Sigmoid colon (tissue), 3 donors: ENCODE results near the gene RIMS1.

Experiments used
- CTCF ChIP-seq, 4 experiments: fragments of 450-650 bp in 3 of 4; fragments of 200-600 bp in 1 of 4; IDR thresholded peaks; one replicate each; pipeline ENCODE4 v1.5.1; 2016 to 2019; ENCODE audit warnings: antibody characterized with exemption in 4 of 4, mild to moderate bottlenecking in 3 of 4, moderate library complexity in 2 of 4
- POLR2A ChIP-seq, 2 donors: fragments of 450-650 bp; IDR thresholded peaks; one replicate each; pipeline ENCODE4 v1.6.1; 2016; ENCODE audit warnings: antibody characterized with exemption in 2 of 2, mild to moderate bottlenecking in 2 of 2, moderate library complexity in 2 of 2

- TF ChIP-seq CTCF (IDR thresholded peaks at IDR 0.05) = no peak
- no peak for TF ChIP-seq POLR2A (IDR thresholded peaks at IDR 0.05)
Observed at GRCh38 chr6:72275888-72276287, 389.5 kb downstream of the RIMS1 start.
